T-helper 22 cell (primary cell): ENCODE results near the gene C6orf89.
"Not testable (repeated sequence)": the region's sequence is repeated elsewhere in the genome, so short reads cannot be mapped to it uniquely, and the experiment has no call there.

ENCODE experiments used
- DNase-seq: peaks from one replicate; pipeline ENCODE4 v3.0.0-alpha.2; 2020; ENCODE audit warnings: low read depth

Gene C6orf89

DNA sequence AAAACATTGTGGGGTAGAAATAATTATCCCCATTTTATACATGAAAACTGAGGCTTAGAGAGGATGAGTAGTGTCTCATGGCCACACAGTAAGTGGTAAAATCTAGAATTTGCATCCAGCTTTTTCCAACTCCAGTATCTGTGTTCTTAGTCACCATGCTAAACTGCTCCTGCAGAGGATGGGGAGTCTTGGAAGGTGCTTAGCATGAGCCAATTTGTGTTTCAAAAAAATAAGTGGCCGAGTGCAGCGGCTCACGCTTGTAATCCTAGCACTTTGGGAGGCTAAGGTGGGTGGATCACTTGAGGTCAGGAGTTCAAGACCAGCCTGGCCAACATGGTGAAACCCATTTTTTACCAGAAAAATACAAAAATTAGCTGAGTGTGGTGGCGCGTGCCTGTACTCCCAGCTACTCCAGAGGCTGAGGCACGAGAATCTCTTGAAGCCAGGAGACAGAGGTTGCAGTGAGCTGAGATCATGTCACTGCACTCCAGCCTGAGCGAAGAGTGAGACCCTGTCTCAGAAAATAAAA is 2.4 kb downstream of the C6orf89 start:
- no peak for DNase-seq

GRCh38 chr6:36888654-36889481 is 3.1 kb downstream of the C6orf89 start:
- DNase-seq: no peak

DNA sequence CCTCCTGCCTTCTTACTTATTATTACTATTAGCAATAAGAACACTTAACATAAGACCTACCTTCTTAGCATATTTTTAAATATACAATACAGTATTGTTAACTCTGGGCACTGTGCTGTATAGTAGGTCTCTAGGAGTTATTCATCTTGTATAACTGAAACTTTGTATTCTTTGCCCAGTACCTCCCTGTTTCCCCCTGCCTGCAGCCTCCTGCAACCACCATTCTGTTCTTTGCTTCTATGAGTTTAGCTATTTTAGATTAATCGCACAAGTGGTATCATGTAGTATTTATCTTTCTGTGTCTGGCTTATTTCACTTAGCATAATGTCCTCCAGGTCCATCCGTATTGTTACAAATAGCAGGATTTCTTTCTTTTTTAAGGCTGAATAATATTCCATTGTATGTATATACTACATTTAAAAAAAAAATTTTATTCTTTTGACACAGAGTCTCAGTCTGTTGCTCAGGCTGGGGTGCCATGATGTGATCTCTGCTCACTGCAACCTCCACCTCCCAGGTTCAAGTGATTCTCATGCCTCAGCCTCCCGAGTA is 4.4 kb downstream of the C6orf89 start:
- DNase-seq: no peak

GRCh38 chr6:36891153-36891552 is 5.4 kb downstream of the C6orf89 start:
- not testable (repeated sequence) for DNase-seq

- DNase-seq: no peak
Observed at GRCh38 chr6:36893976-36894932, 8.5 kb downstream of the C6orf89 start.

DNA sequence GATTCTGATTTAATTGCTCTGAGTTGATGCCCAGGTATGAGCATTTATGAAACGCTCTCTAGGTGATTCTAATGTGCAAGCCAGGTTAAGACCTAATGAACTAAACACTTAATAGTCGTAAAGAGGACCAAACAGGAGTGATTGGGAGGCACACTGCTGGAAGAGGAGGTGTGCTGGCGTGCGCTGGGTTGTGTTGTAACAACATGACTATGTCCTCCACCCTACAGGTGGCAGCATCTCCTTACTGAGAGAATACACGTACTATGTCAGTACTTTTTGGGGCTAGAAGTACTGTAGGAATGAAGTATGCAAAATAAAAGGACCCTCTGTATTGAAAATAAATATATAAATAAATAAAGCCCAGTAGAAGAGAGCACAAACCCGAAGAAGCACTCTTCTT is 11.9 kb downstream of the C6orf89 start:
- no peak for DNase-seq

- no peak for DNase-seq
Observed at GRCh38 chr6:36904114-36904513, 18.4 kb downstream of the C6orf89 start.

DNA sequence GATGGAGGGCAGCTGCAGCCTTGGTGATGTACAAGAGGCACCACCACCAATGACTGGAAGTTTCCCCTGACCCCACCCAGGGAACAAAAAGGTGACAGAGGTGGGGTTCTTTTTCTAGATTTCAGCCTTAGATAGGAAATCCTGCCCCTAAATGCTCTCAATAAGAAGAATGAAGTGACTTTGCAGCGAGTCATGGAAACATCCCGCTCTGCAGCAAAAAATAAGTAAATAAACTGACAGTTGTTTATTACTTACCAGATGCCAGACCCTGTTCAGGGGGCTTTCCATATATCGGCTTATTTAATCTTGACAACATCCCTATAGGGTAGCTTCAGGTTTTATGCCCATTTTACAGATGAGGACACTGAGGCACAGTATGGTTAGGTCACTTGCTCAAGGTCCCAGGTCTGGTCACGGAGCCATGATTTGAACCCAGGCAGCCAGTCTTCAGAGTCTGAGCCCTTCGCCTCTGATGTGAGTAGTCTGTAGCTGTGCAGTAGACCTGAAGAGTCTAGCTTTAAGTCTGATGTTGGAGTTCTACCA is 19.2 kb downstream of the C6orf89 start:
- no peak for DNase-seq

DNA sequence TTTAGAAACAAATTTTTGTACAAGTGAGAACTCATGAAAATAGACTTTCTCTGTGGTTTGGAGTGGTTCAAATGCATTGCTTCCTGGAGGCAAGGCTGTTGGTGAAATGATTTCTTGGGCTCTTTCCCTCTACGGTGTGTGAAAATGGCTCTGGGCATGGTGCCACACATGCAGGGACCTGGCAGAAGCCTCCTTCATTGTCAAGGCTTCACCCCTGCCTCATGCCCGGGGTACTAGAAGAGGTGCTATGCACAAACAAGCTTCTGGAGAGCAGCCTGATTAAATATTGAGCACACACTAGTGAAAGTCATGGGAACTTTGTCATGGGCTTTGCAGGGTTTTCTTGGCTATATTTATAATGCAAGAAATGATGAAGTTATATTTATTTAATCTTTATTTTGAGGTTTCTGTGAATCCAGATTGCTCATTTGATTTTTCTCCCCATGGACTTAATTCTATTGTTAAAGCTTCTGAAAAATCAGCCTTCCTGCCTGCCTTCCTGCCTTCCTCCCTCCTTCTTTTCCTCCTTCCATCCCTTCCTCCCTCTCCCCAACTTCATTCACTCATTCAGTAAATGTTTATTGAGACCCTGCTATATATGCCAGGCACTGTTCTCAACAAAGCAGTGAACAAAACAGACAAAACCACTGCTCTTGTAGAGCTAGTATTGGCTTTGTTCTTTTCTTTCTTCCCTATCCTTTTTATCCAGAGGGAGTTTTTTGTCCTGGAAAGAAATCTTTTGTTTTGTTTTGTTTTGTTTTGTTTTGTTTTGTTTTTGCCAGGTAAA is 21.0 kb downstream of the C6orf89 start:
- DNase-seq: no peak

DNA sequence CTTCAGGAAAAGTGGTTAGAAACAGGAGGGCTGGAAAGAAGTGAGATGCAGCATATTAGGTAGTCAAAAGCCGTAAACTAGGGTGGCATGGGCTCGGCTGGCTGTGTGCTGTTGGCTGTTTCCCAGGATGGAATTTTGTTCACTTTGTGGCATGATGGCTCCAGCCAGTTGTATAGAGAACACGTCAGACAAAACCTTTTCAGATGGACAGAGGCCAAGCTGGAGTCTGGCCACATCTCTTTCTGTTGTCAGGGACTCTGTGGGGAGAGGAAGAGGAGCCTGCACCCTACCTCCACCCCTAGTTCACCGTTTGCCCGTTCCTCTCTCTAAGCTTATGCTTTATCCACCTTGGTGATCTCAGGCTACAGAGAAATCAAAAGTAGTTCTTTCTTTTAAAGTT is 22.0 kb downstream of the C6orf89 start:
- no peak for DNase-seq

GRCh38 chr6:36908747-36909146 is 23.0 kb downstream of the C6orf89 start:
- no peak for DNase-seq

GRCh38 chr6:36912030-36912454 is 26.3 kb downstream of the C6orf89 start:
- peak; percentile 32 for DNase-seq

DNA sequence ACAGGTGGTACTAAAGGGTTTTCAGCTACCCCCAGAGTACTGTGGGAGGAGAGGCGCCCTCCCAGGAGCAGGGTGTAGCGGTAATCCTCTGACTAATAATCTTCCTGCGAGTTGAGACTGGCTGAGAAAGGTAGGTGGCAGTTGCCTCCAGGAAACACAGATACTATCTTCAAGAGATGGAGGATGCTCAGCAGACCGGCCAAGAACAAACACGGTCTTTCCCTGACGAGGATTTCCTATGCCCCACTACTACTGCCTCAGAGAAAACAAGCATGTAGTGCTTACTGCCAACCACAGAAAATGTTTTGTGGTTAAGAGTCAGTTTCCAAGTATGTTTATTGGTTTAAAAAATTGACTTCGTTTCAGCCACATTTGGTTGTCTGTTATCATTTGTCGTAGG is 26.8 kb downstream of the C6orf89 start:
- DNase-seq: peak; percentile 71

DNA sequence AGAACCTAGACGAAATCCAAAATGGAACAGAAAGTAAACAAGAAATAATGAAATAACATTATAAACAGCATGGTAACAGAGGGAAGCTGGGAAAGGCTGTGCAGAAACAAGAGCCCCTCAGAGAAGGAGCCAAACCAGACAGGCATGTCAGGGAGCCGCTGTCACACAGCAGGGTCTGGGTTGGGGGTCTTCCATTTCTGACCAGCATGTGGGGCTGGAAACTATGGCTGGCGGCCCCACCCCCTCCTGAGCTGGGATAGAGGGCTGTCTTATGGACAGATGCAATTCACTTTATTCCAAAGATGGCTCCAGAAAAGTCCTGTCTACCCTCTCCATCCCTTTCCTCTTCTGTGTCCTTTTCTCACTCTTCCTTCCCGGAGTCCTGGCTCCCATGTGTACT is 27.3 kb downstream of the C6orf89 start:
- no peak for DNase-seq

GRCh38 chr6:36914227-36914794 is 28.6 kb downstream of the C6orf89 start:
- peak; percentile 32 for DNase-seq

GRCh38 chr6:36915599-36915998 is 29.8 kb downstream of the C6orf89 start:
- no peak for DNase-seq

- no peak for DNase-seq
Observed at GRCh38 chr6:36916126-36916525, 30.4 kb downstream of the C6orf89 start.

DNA sequence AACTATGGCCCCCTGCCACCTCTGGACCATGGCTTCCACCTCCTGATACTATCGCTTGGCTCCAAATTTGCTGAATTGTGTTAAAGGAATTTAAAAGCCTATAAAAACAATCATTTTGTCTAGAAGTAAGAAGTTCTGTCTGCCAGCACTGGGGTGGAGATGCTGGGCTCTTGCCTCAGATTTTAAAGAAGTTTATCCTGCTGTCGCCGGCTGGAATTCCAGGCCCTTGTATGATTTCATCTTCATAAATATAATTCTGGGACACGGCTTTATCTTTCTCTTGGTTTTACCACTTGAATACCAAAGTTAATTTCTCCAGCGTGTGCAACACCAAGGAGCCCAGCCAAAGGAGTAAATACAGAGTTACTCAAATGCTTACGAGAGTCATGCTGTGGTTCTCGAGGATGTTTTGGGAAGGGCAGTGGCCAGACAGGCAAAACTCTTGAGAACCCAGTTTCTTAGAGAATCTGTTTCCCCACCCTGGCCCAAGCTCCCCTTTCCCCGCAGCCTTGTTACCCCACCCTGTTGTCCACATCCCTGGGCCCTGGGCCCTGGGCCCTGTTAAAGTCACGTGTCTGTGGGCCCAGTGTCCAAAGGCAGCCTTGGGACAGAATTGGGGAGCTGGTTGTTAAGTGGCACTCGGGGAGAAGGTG is 31.9 kb downstream of the C6orf89 start:
- DNase-seq: no peak

- no peak for DNase-seq
Observed at GRCh38 chr6:36920049-36920448, 34.3 kb downstream of the C6orf89 start.

DNA sequence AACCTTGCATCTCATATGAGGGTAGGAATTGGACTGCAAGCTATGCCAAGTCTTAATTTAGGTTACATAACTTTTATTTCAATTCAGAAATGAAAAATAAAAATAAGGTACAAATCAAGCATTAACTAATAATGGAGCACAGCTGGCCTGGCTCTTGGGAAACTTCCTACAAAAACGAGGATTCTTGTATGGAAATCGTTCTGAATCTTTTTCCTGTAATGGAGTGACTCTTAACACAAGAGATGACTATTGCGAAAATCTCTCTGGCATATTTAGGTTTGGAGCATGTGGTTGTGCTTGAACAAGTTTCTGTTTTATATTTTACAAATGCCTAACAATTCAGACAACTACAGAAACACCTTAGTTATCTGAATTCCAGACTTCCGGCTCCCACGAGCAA is 34.8 kb downstream of the C6orf89 start:
- DNase-seq: no peak
